ENCODE results near the gene HMCN1. TPM values are rescaled to one million over a fixed set of nuclear protein-coding genes. Genes with fewer than 3 reads are reported as not detected.

Gene HMCN1
- polyA plus RNA-seq, 1 donor from 2014 or later, result 0.66 TPM

DNA sequence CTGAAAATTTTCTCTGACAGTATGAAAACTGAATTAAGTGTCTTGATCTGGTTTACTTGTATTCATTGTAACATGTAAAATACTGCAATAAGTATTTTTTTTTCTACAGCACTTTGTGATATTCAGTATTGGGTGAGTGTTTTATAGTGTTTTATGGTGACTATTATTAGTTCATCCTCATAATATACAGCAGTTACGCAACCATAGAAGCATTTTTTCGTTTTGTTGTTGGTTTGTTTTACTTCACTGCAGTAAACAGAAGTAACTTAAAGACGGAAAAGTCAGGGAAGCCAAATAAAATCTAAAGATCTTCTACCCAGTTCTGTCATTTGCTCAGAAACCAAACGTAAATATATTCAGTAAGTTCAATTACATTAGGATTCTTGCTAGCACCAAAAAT is 390.8 kb downstream of the HMCN1 start:
- Histone ChIP-seq H3K4me3 (ENCODE audit: low read length) (no peak overlapping the region), H3K4me2 (ENCODE audit: low read length) (no peak overlapping the region), H3K27ac (ENCODE audit: low read length) (no peak overlapping the region), H3K27me3 (ENCODE audit: insufficient read depth, low read depth, low read length) (no peaks in the 10 kb centered on the region), H3K9me3 (ENCODE audit: low read length) (no peaks in the 10 kb centered on the region), H4K20me1 (ENCODE audit: insufficient read depth) (no peaks in the 10 kb centered on the region), H3F3A (ENCODE audit: insufficient read depth, low read length, poor library complexity, severe bottlenecking) (no peaks in the 10 kb centered on the region), H3K79me2 (replicated peaks; ENCODE audit: insufficient read depth, low read length) (no peaks in the 10 kb centered on the region), H3K36me3 (ENCODE audit: insufficient read depth, low read length) (no peaks in the 10 kb centered on the region), H3K9ac (ENCODE audit: low read length) (no peak overlapping the region), H2AFZ (ENCODE audit: low read depth, low read length) (no peak overlapping the region), H3K9me2 (ENCODE audit: insufficient read depth, low read length) (no peaks in the 10 kb centered on the region)
- no peak for TF ChIP-seq SMC3 (conservative IDR thresholded peaks at IDR 0.05; ENCODE audit: poor library complexity)
- TF ChIP-seq EZH2 (IDR thresholded peaks at IDR 0.05; ENCODE audit: borderline replicate concordance, insufficient read depth, low read length, poor library complexity, severe bottlenecking), result no peak
- TF ChIP-seq MXI1 (conservative IDR thresholded peaks at IDR 0.05; ENCODE audit: poor library complexity, severe bottlenecking), result no peak
- no peak for TF ChIP-seq EP300 (conservative IDR thresholded peaks at IDR 0.05; ENCODE audit: poor library complexity, severe bottlenecking)
- TF ChIP-seq TAF1 (IDR thresholded peaks at IDR 0.05; ENCODE audit: low read depth), result no peak

- no peak overlapping the region for H3K27ac ChIP-seq (ENCODE audit: low read length)
- no peaks in the 10 kb centered on the region for H3K36me3 ChIP-seq (ENCODE audit: insufficient read depth, low read length)
- TF ChIP-seq TAF1 (IDR thresholded peaks at IDR 0.05; ENCODE audit: low read depth), result no peak
- no peak for TF ChIP-seq EP300 (conservative IDR thresholded peaks at IDR 0.05; ENCODE audit: poor library complexity, severe bottlenecking)
- TF ChIP-seq MXI1 (conservative IDR thresholded peaks at IDR 0.05; ENCODE audit: poor library complexity, severe bottlenecking), result no peak
- TF ChIP-seq, protein P1, sequence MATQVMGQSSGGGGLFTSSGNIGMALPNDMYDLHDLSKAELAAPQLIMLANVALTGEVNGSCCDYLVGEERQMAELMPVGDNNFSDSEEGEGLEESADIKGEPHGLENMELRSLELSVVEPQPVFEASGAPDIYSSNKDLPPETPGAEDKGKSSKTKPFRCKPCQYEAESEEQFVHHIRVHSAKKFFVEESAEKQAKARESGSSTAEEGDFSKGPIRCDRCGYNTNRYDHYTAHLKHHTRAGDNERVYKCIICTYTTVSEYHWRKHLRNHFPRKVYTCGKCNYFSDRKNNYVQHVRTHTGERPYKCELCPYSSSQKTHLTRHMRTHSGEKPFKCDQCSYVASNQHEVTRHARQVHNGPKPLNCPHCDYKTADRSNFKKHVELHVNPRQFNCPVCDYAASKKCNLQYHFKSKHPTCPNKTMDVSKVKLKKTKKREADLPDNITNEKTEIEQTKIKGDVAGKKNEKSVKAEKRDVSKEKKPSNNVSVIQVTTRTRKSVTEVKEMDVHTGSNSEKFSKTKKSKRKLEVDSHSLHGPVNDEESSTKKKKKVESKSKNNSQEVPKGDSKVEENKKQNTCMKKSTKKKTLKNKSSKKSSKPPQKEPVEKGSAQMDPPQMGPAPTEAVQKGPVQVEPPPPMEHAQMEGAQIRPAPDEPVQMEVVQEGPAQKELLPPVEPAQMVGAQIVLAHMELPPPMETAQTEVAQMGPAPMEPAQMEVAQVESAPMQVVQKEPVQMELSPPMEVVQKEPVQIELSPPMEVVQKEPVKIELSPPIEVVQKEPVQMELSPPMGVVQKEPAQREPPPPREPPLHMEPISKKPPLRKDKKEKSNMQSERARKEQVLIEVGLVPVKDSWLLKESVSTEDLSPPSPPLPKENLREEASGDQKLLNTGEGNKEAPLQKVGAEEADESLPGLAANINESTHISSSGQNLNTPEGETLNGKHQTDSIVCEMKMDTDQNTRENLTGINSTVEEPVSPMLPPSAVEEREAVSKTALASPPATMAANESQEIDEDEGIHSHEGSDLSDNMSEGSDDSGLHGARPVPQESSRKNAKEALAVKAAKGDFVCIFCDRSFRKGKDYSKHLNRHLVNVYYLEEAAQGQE (IDR thresholded peaks at IDR 0.05; ENCODE audit: borderline replicate concordance), result no peak
- TF ChIP-seq CTCF (IDR thresholded peaks at IDR 0.05; ENCODE audit: poor library complexity, severe bottlenecking), result no peak
- TF ChIP-seq EZH2 (IDR thresholded peaks at IDR 0.05; ENCODE audit: borderline replicate concordance, insufficient read depth, low read length, poor library complexity, severe bottlenecking), result no peak
- no peak for TF ChIP-seq RAD21 (conservative IDR thresholded peaks at IDR 0.05)
- TF ChIP-seq SMC3 (conservative IDR thresholded peaks at IDR 0.05; ENCODE audit: poor library complexity), result no peak
- TF ChIP-seq POLR2AphosphoS5 (IDR thresholded peaks at IDR 0.05), result no peak
- no peaks in the 10 kb centered on the region for H4K20me1 ChIP-seq (ENCODE audit: insufficient read depth)
- no peaks in the 10 kb centered on the region for H3F3A ChIP-seq (ENCODE audit: insufficient read depth, low read length, poor library complexity, severe bottlenecking)
- H3K9me2 ChIP-seq (ENCODE audit: insufficient read depth, low read length), result no peaks in the 10 kb centered on the region
- H3K4me2 ChIP-seq (ENCODE audit: low read length), result no peak overlapping the region
- no peaks in the 10 kb centered on the region for H3K79me2 ChIP-seq (replicated peaks; ENCODE audit: insufficient read depth, low read length)
- no peak overlapping the region for H3K9ac ChIP-seq (ENCODE audit: low read length)
- no peak overlapping the region for H2AFZ ChIP-seq (ENCODE audit: low read depth, low read length)
- no peak overlapping the region for H3K4me3 ChIP-seq (ENCODE audit: low read length)
- no peaks in the 10 kb centered on the region for H3K9me3 ChIP-seq (ENCODE audit: low read length)
- no peaks in the 10 kb centered on the region for H3K27me3 ChIP-seq (ENCODE audit: insufficient read depth, low read depth, low read length)
Observed at GRCh38 chr1:186125511-186125910, 391.3 kb downstream of the HMCN1 start.
